HUES48 (cell line): ENCODE data around the gene TMEM219.
"Not testable (repeated sequence)": the region's sequence is repeated elsewhere in the genome, so short reads cannot be mapped to it uniquely, and the experiment has no call there.

Source experiments
- H3K27ac ChIP-seq: one replicate; pipeline ENCODE4 v1.7.0; 2013; ENCODE audit warnings: low read depth, low read length, inconsistent platforms
- H3K27me3 ChIP-seq: 2 replicates; pipeline ENCODE4 v1.6.1; 2013; ENCODE audit warnings: mild to moderate bottlenecking, low read length; ENCODE audit not compliant: control insufficient read depth, insufficient read depth
- H3K36me3 ChIP-seq: 2 replicates; pipeline ENCODE4 v1.6.1; 2013; ENCODE audit warnings: low read length; ENCODE audit not compliant: control insufficient read depth, insufficient read depth
- H3K4me1 ChIP-seq: 2 replicates; pipeline ENCODE4 v1.6.1; 2013; ENCODE audit warnings: mild to moderate bottlenecking, low read length; ENCODE audit not compliant: control insufficient read depth, insufficient read depth
- H3K4me3 ChIP-seq: 2 replicates; pipeline ENCODE4 v1.5.1; 2013; ENCODE audit warnings: mild to moderate bottlenecking, low read depth, low read length
- H3K9ac ChIP-seq: 2 replicates; pipeline ENCODE4 v1.6.1; 2013; ENCODE audit warnings: mild to moderate bottlenecking, low read depth, low read length, moderate library complexity
- H3K9me3 ChIP-seq: 2 replicates; pipeline ENCODE4 v1.6.1; 2013; ENCODE audit warnings: low read length; ENCODE audit not compliant: control insufficient read depth, insufficient read depth

TMEM219 gene

DNA sequence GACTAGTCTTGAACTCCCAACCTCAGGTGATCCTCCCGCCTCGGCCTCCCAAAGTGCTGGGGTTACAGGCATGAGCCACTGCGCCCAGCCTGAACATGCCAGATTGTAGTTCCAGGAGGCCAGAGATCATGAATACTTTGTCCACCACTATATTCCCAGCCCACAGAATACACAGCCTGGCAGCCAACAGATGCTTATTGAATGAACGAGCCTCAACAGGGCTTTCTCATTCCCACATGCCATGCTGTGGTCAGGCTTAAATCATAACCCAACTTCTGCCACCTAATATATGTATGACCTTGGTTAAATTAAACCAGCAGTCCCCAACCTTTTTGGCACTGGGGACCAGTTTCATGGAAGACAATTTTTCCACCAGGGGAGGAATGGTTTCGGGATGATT lies 3.1 kb upstream of the TMEM219 start:
- 0 out of 2 replicates have a peak, but pooled peaks cover 3% of the 10 kb centered on the region for H3K36me3 ChIP-seq
- no peaks in the 10 kb centered on the region for H3K27me3 ChIP-seq
- H3K9ac ChIP-seq: no peak overlapping the region
- H3K9me3 ChIP-seq: no peaks in the 10 kb centered on the region
- H3K27ac ChIP-seq: no peak overlapping the region
- H3K4me3 ChIP-seq: no peak overlapping the region
- peaks cover 6% of the 10 kb centered on the region for H3K4me1 ChIP-seq

DNA sequence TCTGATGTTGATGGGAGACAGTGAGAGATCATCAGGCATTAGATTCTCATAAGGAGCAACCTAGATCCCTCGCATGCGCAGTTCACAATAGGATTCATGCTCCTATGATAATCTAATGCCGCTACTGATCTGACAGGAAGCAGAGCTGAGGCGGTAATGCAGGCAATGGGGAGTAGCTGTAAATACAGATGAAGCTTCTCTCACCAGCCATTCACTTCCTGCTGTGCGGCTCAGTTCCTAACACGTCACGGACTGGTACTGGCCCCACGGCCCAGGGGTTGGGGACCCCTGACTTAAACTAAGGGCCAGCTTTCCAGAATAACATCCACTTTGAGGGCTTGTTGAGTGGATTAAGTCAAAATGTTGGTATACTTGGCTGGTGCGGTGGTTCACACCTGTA lies 2.6 kb upstream of the TMEM219 start:
- H3K27ac ChIP-seq: no peak overlapping the region
- no peaks in the 10 kb centered on the region for H3K9me3 ChIP-seq
- H3K9ac ChIP-seq: no peak overlapping the region
- H3K4me3 ChIP-seq: no peak overlapping the region
- no peaks in the 10 kb centered on the region for H3K27me3 ChIP-seq
- H3K36me3 ChIP-seq: 0 out of 2 replicates have a peak, but pooled peaks cover 3% of the 10 kb centered on the region
- peaks cover 6% of the 10 kb centered on the region for H3K4me1 ChIP-seq

DNA sequence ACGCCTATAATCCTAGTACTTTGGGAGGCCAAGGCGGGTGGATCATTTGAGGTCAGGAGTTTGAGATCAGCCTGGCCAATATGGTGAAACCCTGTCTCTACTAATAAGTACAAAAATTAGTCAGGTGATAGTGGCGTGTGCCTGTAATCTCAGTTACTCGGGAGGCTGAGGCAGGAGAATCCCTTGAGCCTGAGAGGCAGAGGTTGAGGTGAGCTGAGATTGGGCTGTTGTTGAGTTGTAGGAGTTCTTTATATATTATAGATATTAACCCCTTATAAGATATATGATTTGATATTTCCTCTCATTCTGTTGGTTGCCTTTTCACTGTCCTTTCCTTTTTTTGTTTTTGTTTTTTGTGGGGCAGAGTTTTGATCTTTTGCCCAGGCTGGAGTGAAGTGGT lies 2.1 kb upstream of the TMEM219 start:
- H3K9ac ChIP-seq, H3K27me3 ChIP-seq, H3K4me1 ChIP-seq, H3K9me3 ChIP-seq, H3K36me3 ChIP-seq, H3K27ac ChIP-seq, H3K4me3 ChIP-seq: not testable (repeated sequence)

DNA sequence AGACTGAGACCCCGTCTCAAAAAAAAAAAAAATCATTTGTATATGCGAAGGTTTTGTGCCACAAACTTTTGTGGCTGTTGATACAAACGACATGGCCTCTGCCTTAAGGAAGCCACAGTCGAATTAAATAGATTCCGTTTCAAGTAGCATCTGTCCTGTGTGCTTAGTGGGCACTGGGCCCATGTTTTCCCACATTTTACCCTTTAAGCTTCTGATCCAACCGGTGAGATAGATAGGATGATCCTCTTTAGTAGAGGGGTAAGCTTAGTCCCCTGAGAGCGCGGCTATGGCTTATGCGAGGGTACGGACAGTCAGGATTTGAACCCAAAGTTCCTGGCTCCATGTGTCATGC lies 776 bp upstream of the TMEM219 start:
- 0 out of 2 replicates have a peak, but pooled peaks cover 7% of the 10 kb centered on the region for H3K36me3 ChIP-seq
- H3K27ac ChIP-seq: peak overlapping the region; percentile 53
- H3K4me1 ChIP-seq: peaks cover 6% of the 10 kb centered on the region
- H3K9ac ChIP-seq: peak overlapping the region; percentile 87; the same call in 1 of the 2 replicates
- no peaks in the 10 kb centered on the region for H3K27me3 ChIP-seq
- no peaks in the 10 kb centered on the region for H3K9me3 ChIP-seq
- H3K4me3 ChIP-seq: peak overlapping the region; percentile 89

DNA sequence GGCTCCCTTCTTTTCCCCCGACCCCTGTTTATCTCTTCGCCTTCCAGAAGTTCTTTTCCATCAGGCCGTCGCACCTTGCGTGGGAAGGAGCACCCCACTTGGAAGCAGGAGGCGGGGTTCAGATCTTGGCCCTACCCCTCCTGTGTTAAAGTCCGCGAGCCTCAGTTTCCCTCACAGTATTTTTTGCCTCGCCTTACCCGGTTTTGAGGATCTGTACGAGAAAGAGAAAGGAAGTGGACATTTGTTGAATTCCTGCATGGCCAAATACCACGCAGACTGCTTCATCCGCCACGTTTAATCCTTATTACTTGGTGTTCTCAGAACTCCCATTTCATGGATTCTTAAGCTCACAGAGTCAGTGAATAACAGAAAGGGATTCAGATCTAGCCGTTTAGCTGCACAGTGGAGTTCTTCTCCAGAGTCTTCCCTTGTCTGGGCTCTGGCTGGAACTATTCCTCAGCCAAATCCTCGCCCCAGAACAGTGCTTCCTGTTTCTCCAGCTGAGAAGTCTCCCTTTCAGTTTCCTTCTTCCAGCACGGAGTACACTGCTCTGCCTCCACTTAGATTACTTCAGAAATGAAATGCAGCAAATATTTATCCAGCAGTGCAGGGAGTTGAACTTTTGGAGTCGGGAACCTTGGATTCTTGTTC lies 590 bp downstream of the TMEM219 start:
- Histone ChIP-seq H3K27ac (peak overlapping the region; percentile 14), H3K9ac (peak overlapping the region; percentile 39; the same call in 1 of the 2 replicates), H3K36me3 (peaks cover 12% of the 10 kb centered on the region; the same call in 1 of the 2 replicates), H3K9me3 (no peaks in the 10 kb centered on the region), H3K27me3 (no peaks in the 10 kb centered on the region), H3K4me1 (peaks cover 6% of the 10 kb centered on the region), H3K4me3 (peak overlapping the region; percentile 89)

DNA sequence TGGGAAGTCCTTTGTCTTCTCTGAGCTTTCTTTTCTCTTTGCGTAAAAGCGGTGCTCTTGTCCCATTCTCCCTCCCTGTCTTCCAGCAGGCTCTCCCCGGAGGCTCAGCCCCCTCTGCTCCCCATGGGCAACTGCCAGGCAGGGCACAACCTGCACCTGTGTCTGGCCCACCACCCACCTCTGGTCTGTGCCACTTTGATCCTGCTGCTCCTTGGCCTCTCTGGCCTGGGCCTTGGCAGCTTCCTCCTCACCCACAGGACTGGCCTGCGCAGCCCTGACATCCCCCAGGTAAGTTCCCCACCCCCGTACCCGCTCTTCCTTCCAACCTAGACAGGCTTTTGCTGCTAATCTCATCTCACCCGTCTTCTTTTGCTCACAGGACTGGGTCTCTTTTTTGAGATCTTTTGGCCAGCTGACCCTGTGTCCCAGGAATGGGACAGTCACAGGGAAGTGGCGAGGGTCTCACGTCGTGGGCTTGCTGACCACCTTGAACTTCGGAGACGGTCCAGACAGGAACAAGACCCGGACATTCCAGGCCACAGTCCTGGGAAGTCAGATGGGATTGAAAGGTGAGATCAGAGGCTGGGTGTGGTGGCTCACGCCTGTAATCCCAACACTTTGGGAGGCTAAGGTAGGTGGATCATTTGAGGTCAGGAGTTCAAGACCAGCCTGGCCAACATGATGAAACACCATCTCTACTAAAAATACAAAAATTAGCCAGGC lies 1.3 kb downstream of the TMEM219 start:
- H3K4me1 ChIP-seq: peaks cover 6% of the 10 kb centered on the region
- H3K9me3 ChIP-seq: no peaks in the 10 kb centered on the region
- peak overlapping the region; percentile 89; the same call in 1 of the 2 replicates for H3K4me3 ChIP-seq
- peaks cover 16% of the 10 kb centered on the region for H3K36me3 ChIP-seq
- H3K9ac ChIP-seq: no peak overlapping the region
- no peaks in the 10 kb centered on the region for H3K27me3 ChIP-seq
- no peak overlapping the region for H3K27ac ChIP-seq

DNA sequence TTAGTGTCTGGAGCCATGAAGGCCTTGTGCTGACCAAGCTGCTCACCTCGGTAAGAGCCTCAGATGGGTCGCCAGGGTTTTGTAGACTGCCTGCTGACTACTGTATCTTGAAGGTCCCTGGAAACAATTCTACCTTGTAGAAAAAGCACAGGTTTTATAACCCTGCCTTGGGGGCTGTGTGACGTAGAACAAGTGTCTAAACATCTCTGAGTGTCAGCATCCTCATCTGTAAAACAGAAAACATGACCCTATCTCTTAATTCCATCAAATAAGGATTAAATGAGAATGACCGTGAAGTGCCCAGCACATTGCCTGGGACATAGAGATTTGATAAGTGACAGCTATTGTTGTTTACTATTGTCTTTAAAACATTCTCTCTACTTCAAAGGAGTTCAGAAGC lies 6.3 kb downstream of the TMEM219 start:
- Histone ChIP-seq H3K9ac (no peak overlapping the region), H3K9me3 (peaks cover 9% of the 10 kb centered on the region), H3K36me3 (peaks cover 37% of the 10 kb centered on the region), H3K4me3 (no peak overlapping the region), H3K27ac (no peak overlapping the region), H3K27me3 (peaks cover 11% of the 10 kb centered on the region), H3K4me1 (no peaks in the 10 kb centered on the region)

DNA sequence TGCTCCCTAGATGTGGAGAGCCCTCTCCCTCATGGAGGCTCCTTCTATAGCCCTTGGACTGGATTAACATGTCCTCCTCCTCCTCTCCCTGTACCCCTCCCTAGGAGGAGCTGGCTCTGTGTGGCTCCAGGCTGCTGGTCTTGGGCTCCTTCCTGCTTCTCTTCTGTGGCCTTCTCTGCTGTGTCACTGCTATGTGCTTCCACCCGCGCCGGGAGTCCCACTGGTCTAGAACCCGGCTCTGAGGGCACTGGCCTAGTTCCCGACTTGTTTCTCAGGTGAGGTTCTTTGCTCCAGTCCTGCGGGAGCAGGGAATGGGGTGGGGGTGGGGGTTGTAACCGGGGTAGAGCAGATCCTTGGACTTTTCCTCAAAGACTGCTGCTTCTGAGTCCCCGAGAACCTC lies 9.4 kb downstream of the TMEM219 start:
- Histone ChIP-seq H3K27me3 (peaks cover 11% of the 10 kb centered on the region), H3K9me3 (peaks cover 9% of the 10 kb centered on the region)

DNA sequence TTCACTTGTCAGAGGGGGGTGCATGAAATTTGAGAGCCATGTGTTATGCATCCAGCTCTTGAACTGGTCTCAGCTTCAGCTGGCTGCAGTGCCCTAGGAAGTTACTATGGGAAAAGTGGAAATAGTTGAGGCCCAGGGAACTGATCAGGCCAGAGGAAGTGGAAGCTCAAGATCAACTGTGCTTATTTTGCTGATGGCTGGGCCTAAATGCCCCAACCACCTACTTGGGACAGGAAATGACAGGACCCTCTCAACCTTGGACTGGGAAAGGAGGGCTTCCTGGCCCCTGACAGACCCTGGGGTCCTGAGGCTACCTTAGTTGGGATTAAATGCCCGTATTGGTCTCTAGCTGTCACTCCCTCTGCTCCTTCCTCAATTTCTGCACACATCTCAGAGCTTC lies 10.6 kb downstream of the TMEM219 start:
- Histone ChIP-seq H3K4me1 (peaks cover 23% of the 10 kb centered on the region), H3K27ac (no peak overlapping the region), H3K4me3 (no peak overlapping the region), H3K27me3 (peaks cover 11% of the 10 kb centered on the region), H3K9ac (no peak overlapping the region), H3K36me3 (peaks cover 25% of the 10 kb centered on the region), H3K9me3 (peaks cover 9% of the 10 kb centered on the region)

More for the DNA sequence above, 9.4 kb downstream of the TMEM219 start:
- Histone ChIP-seq H3K4me3 (no peak overlapping the region), H3K27ac (no peak overlapping the region), H3K9ac (no peak overlapping the region), H3K36me3 (peaks cover 30% of the 10 kb centered on the region), H3K4me1 (peaks cover 16% of the 10 kb centered on the region)

DNA sequence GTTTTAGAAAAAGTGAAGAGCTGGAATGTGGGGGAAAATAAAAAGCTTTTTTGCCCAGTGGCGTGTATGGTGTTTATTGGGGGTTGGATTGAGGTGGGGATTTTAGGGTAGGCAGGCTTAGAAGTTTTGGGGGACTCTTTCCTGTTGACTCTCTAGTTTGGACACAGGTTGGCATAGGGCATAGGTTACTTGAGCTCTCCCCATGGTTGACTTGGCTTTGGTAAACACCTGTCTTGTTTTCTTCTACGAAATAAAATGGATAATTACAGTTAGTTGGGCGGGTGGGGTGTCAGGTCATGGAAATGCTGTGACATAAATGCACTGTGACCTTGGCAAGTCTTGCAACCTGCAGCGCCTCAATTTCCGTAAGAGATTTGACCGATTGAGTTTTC lies 11.1 kb downstream of the TMEM219 start:
- Histone ChIP-seq H3K4me3 (no peak overlapping the region), H3K36me3 (peaks cover 28% of the 10 kb centered on the region), H3K9me3 (peaks cover 9% of the 10 kb centered on the region), H3K4me1 (peaks cover 23% of the 10 kb centered on the region), H3K9ac (no peak overlapping the region), H3K27ac (no peak overlapping the region), H3K27me3 (peaks cover 11% of the 10 kb centered on the region)
